NB4 (cell line): ENCODE measurements around the gene SLC4A9.
"Not testable (repeated sequence)": the region's sequence is repeated elsewhere in the genome, so short reads cannot be mapped to it uniquely, and the experiment has no call there.

Source experiments
- DNase-seq: peaks from one replicate; pipeline ENCODE4 v3.0.0; 2010; ENCODE audit warnings: low read depth
- H3K4me3 ChIP-seq: one replicate; pipeline ENCODE4 v1.5.1; 2011; ENCODE audit warnings: mild to moderate bottlenecking, low read depth, low read length, moderate library complexity
- MYC ChIP-seq: IDR thresholded peaks from 2 replicates; pipeline ENCODE4 v1.6.1; 2011; ENCODE audit warnings: low read depth, low read length
- POLR2A ChIP-seq: IDR thresholded peaks from 2 replicates; pipeline ENCODE4 v1.6.1; 2011; ENCODE audit warnings: mild to moderate bottlenecking; ENCODE audit not compliant: insufficient read length; ENCODE audit errors: extremely low read depth
- TF ChIP-seq, protein P1 (sequence below): IDR thresholded peaks from one replicate; pipeline ENCODE4 v1.5.1; 2012; ENCODE audit warnings: low read depth, low read length
- TF ChIP-seq, protein P2 (sequence below): IDR thresholded peaks from 2 replicates; pipeline ENCODE4 v1.6.1; 2011; ENCODE audit warnings: low read depth, low read length

Gene SLC4A9

DNA sequence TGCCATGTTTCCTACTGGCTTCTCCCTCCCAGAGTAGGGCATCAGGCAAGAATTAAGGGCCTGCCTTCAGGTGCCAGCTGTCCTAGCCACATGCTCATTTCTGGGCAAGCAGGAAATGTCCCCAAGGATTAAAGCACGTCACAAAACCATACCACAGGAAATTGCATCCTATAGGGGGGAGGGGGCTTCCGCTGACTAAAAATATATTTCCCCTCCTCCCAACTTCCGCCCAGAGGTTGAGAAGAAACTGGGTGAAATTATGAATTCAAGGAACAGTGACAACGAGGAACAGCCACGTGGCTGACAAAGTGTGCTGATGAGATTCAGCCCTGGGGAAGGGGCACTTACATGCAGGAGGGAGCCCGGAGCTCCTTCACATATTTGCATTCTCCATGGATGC is 17.7 kb upstream of the SLC4A9 start:
- TF ChIP-seq, protein P1, sequence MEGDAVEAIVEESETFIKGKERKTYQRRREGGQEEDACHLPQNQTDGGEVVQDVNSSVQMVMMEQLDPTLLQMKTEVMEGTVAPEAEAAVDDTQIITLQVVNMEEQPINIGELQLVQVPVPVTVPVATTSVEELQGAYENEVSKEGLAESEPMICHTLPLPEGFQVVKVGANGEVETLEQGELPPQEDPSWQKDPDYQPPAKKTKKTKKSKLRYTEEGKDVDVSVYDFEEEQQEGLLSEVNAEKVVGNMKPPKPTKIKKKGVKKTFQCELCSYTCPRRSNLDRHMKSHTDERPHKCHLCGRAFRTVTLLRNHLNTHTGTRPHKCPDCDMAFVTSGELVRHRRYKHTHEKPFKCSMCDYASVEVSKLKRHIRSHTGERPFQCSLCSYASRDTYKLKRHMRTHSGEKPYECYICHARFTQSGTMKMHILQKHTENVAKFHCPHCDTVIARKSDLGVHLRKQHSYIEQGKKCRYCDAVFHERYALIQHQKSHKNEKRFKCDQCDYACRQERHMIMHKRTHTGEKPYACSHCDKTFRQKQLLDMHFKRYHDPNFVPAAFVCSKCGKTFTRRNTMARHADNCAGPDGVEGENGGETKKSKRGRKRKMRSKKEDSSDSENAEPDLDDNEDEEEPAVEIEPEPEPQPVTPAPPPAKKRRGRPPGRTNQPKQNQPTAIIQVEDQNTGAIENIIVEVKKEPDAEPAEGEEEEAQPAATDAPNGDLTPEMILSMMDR, result no peak
- TF ChIP-seq, protein P2, sequence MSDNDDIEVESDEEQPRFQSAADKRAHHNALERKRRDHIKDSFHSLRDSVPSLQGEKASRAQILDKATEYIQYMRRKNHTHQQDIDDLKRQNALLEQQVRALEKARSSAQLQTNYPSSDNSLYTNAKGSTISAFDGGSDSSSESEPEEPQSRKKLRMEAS, result peak; percentile 96
- peak; percentile 98 for TF ChIP-seq MYC
- peak; percentile 95 for DNase-seq
- H3K4me3 ChIP-seq, result peak overlapping the region; percentile 40

DNA sequence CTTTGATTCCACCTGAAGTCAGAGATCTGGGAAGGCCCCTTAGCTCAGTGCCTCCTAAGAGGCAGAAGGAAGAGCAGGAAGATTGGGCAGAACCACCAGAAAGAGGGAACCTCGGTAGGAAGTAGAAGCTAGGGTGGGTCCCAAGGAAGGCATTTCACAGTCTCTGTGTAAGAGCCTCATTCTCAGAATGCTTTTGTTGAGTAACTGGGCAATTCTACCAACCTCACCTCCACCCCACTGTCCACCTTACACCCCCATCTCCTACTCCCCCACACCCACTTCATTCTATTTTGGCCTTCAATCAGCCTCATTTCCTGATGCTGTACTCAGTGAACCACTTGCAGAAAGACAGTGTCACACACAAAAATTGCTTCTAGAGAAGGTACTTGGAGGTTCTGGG is 17.1 kb upstream of the SLC4A9 start:
- H3K4me3 ChIP-seq, result peak overlapping the region; percentile 16
- TF ChIP-seq POLR2A, result no peak
- TF ChIP-seq, protein P1, result no peak
- TF ChIP-seq, protein P2, result no peak
- no peak for TF ChIP-seq MYC
- peak; percentile 65 for DNase-seq

DNA sequence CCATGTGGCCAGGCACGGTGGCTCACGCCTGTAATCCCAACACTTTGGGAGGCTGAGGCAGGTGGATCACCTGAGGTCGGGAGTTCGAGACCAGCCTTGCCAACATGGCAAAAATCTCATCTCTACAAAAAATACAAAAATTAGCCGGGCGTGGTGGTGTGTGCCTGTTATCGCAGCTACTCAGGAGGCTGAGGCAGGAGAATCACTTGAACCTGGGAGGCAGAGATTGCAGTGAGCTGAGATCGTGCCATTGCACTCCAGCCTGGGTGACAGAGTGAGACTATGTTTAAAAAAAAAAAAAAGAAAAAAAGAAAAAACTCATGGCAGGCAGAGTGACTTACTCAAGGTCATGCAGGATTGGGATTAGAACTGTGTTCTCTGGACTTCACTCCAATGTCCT is 16.1 kb upstream of the SLC4A9 start:
- DNase-seq, result not testable (repeated sequence)
- peak overlapping the region; percentile 88 for H3K4me3 ChIP-seq

DNA sequence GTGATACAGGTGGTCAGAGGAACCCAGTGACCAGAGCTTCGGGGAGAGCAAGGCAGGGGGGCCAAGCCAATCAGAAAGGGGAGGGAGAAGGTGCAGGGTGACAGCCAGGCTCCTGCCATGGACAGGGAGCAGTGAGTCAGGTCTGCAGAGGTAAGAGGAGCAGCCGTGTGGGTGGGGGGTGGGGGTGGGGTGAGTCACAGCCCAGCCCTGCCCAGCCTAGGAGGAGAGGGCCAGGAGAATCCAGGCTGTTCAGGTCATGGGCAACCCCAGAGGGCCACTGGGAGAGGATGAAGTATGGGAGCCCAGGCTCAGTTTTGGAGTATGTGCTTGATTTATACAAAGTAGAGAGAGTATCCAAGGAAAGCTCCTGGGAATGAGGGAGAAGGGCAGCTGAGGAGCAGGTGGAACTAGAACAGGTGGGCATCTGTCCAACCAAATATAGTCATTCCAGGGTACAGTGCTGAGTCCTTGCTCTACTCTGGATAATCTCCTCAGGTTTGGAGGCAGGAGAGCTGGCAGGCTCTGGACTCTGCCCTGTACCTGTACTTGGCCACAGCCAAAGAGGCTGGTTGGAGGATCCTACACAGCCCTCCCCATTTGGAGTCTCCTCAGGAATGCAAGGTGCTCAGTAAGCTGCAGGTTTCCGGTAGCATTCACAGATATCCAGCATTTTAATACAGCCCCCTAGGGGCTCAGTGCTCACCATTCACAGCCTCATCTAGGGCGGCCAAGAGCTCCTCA is 15.1 kb upstream of the SLC4A9 start:
- DNase-seq, result peak; percentile 49
- H3K4me3 ChIP-seq, result peak overlapping the region; percentile 88
- TF ChIP-seq, protein P1, result no peak
- TF ChIP-seq POLR2A, result no peak

DNA sequence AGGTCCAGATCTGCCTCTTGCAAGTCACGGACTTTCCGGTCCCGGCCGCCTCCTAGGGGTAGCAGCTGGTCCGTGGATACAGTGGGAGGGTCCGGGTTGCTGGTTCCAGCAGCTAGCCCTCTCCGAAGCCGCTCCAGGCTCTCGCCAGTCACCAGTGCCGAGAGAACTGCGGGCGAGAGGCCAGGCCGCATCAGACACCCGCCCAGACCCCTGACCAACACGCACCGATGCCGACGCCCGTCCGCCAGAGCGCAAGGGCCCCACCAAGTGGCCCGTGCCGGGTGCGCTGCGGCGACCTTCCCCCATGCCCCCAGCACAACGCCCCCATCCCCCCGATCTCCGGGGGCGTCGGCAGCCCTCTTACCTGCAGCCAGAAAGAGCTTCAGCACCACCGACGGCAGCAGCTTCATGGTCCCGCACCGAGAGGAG is 14.1 kb upstream of the SLC4A9 start:
- DNase-seq, result peak; percentile 80
- TF ChIP-seq, protein P2, result no peak
- TF ChIP-seq MYC (no peak), POLR2A (no peak)
- H3K4me3 ChIP-seq, result peak overlapping the region; percentile 88

DNA sequence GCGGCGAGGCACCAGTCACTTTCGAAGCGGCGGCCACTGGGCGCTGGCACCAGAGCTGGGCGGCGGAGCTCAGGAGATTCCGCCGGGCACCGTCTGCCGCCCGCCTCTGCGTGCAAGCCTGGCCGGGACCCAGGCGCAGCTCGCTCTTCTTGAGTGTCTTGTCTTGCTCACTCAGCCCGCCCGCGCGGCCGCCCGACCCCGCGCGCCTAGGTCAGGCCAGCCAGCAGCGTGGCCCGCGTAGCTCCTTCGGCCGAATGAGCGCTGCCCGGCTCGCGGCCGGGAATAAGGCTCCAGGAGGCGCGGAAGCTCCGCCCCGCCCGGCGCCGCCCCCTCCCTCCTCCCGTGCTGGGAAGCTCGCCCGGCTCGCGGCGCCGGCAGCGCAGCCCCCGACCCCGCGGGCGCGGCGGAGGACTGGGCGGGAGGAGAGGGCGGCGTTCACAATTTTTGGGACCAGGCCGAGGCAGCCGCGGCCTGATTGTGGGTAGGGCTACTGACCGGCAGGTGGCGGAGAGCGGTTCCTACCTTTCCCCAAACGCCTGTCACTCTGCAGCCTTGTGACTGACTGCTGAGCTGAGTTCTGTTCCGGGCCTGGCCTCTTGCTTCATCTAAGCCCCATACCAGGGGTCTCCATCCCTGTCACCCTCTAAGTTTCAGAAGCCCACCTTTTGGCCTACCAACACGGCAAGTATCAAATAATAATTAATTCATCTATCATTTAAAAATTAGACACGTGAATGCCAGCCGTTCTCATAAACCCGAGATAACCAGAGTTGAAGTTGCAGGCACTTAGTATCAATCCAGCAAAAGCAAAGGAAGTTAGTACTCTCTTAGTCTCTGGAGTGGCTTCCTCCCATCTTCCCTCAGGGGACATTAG is 13.4 kb upstream of the SLC4A9 start, which contains the start of gene HBEGF:
Gene HBEGF, minus strand, starts transcription at position 256 of the 874 bp plus-strand sequence. CDS start 275 bp downstream, outside the sequence.
- peak within 1 kb of the TSS; percentile 88 for H3K4me3 ChIP-seq
- TF ChIP-seq, protein P1, result peak; percentile 40
- peak; percentile 65 for TF ChIP-seq MYC
- TF ChIP-seq, protein P2, result peak; percentile 42; the same call in 1 of the 2 replicates
- TF ChIP-seq POLR2A, result peak; percentile 72
- DNase-seq, result peak; percentile 90
